Dermis microvascular lymphatic vessel endothelial cell (primary cell): ENCODE measurements around the gene ATN1. TPM values are rescaled to one million over a fixed set of nuclear protein-coding genes. Genes with fewer than 3 reads are reported as not detected.

Source experiments
- DNase-seq, 2 donors: peaks; one replicate each; pipeline versions ENCODE4 v3.0.0 to v3.0.0-alpha.2; 2010; ENCODE audit warnings: low read depth in 2 of 2
- total RNA-seq: library from RNA; depleted of rRNA; stranded (reverse); fragments of >200 nt; gene quantifications from 2 replicates; pipeline ENCODE4 v1.2.1, GENCODE V29; 2014

The ATN1 gene
- total RNA-seq, 1 donor from 2014 or later = 5.1 TPM

GRCh38 chr12:6925239-6925539, 2.6 kb upstream of the ATN1 start:
- no peak for DNase-seq

GRCh38 chr12:6925540-6926279, 2.0 kb upstream of the ATN1 start:
- peak in 1 of 2 donors; percentile 72 for DNase-seq

- DNase-seq = no peak
Measured at GRCh38 chr12:6928022-6928702, 403 bp downstream of the ATN1 start.

GRCh38 chr12:6928703-6929407, 1.1 kb downstream of the ATN1 start:
- DNase-seq = no peak

GRCh38 chr12:6929466-6930452, 2.0 kb downstream of the ATN1 start:
- DNase-seq = no peak

GRCh38 chr12:6932766-6933165, 5.0 kb downstream of the ATN1 start:
- DNase-seq = no peak

GRCh38 chr12:6934110-6934509, 6.4 kb downstream of the ATN1 start:
- DNase-seq = peak; percentile 32 to 76

GRCh38 chr12:6935371-6936193, 7.8 kb downstream of the ATN1 start:
- DNase-seq = no peak

- no peak for DNase-seq
Measured at GRCh38 chr12:6936194-6936635, 8.5 kb downstream of the ATN1 start.

GRCh38 chr12:6936636-6937480, 9.1 kb downstream of the ATN1 start:
- no peak for DNase-seq

- peak; percentile 90 to 97 for DNase-seq
Measured at GRCh38 chr12:6937481-6938352, 10.0 kb downstream of the ATN1 start.

GRCh38 chr12:6938353-6939190, 10.8 kb downstream of the ATN1 start:
- no peak for DNase-seq

- no peak for DNase-seq
Measured at GRCh38 chr12:6939191-6939540, 11.4 kb downstream of the ATN1 start.

GRCh38 chr12:6941267-6941666, 13.5 kb downstream of the ATN1 start:
- DNase-seq = no peak

GRCh38 chr12:6941782-6942181, 14.0 kb downstream of the ATN1 start:
- DNase-seq = no peak

GRCh38 chr12:6942331-6942665, 14.5 kb downstream of the ATN1 start:
- no peak for DNase-seq

- peak; percentile 87 to 94 for DNase-seq
Measured at GRCh38 chr12:6943389-6943721, 15.6 kb downstream of the ATN1 start.
